Activated naive CD4-positive, alpha-beta T cell treated with Interleukin-2 at 50 U/mL for 16 hours (primary cell): ENCODE results near the gene PAX5.

Experiments
- DNase-seq: peaks from one replicate; pipeline ENCODE4 v3.0.0-alpha.2; 2020

The PAX5 gene

GRCh38 chr9:36950389-36950788 lies 83.7 kb downstream of the PAX5 start:
- no peak for DNase-seq

DNA sequence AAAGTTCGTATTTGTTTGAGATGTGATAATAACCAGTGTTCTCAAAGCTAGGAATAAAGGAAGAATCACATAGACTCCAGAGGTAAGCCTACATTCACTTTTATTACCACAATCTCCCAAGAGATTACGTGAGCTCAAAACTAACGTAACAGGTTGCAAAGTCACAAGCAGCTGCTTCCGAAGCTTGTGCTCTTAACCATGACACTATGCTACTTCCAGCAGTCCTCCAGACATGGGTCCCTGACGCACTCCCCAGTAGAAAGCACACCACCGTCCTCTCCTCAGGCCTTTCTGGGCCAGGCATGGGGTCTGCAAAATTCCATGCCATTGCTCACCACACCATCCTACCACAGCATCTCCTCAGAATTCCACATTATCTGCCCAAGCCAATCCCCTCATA lies 84.6 kb downstream of the PAX5 start:
- no peak for DNase-seq

- no peak for DNase-seq
Measured at GRCh38 chr9:36948051-36948450, 86.0 kb downstream of the PAX5 start.

DNA sequence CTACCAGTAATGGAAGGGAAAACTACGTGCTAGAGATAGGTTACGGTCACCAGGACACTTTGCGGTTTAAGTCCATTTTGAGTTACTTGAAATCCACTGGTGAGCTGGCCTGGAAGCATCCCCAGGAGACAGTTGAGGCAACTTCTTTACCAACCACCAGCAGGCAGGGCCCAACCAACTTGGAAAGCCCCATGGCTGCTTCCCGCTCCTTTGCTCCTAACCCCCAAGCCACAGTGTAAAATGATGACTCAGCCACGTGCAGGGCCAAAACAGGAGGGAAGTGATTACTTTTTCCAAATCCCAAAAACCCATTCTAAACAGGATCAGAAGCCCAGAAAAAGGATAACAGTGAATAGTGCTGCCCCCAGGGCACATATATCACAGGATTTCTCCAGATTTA lies 87.4 kb downstream of the PAX5 start:
- no peak for DNase-seq

DNA sequence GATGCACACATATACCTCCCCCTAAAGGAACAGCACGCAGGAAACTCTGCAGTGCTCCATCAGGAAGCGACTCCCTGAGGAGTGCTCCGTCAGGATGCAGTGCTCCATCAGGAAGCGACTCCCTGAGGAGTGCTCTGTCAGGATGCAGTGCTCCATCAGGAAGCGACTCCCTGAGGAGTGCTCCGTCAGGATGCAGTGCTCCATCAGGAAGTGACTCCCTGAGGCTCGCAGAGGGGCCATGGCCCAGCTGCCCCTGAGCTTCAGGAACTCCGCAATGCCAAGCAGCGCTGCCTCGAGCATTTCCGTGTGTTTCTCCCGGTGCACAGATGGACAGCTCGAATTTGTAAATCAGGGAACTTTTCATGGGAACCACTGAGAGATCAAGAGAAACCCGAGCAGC lies 88.1 kb downstream of the PAX5 start:
- DNase-seq, result no peak

GRCh38 chr9:36942891-36943290 lies 91.2 kb downstream of the PAX5 start:
- no peak for DNase-seq

GRCh38 chr9:36941441-36941840 lies 92.6 kb downstream of the PAX5 start:
- no peak for DNase-seq

- no peak for DNase-seq
Measured at GRCh38 chr9:36940881-36941280, 93.2 kb downstream of the PAX5 start.

- no peak for DNase-seq
Measured at GRCh38 chr9:36940500-36940853, 93.6 kb downstream of the PAX5 start.

GRCh38 chr9:36939655-36940499 lies 94.2 kb downstream of the PAX5 start:
- no peak for DNase-seq

GRCh38 chr9:36939214-36939613 lies 94.9 kb downstream of the PAX5 start:
- DNase-seq, result no peak

GRCh38 chr9:36938617-36939016 lies 95.5 kb downstream of the PAX5 start:
- no peak for DNase-seq

DNA sequence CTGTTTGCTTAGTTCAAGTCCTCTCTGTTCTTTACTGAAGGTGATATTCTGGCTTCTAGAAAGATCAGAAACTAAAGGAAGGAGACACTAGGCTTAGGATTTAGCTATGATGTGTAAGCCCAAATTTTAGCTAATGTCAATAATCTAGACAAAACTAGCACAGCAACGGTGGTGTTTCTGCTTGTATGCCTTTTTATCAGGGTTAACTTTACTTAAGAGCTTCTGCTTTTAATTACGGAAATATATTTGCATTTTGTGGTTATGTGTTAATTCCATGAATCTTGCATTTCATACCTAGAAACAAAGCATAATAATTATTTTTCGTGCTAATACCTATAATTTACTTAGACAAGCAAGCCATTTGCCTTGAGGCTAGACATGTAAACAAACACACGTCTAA lies 96.1 kb downstream of the PAX5 start:
- no peak for DNase-seq

GRCh38 chr9:36937346-36937745 lies 96.7 kb downstream of the PAX5 start:
- DNase-seq, result no peak

DNA sequence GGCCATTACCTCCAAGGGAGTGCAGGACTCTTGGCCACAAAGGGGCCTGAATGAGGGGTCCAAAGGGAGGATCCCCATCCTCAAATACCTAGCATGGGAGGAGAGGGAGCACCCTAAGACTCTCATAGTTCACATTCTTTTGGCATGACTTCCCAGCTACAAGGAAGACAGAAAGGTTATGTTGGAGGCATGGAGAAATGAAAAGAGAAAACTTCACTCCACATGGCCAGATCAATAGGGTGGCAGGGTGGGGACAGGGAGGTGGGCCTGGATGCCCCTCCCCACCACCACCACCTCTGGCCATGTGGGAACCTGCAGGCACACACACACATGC lies 97.6 kb downstream of the PAX5 start:
- DNase-seq, result no peak

DNA sequence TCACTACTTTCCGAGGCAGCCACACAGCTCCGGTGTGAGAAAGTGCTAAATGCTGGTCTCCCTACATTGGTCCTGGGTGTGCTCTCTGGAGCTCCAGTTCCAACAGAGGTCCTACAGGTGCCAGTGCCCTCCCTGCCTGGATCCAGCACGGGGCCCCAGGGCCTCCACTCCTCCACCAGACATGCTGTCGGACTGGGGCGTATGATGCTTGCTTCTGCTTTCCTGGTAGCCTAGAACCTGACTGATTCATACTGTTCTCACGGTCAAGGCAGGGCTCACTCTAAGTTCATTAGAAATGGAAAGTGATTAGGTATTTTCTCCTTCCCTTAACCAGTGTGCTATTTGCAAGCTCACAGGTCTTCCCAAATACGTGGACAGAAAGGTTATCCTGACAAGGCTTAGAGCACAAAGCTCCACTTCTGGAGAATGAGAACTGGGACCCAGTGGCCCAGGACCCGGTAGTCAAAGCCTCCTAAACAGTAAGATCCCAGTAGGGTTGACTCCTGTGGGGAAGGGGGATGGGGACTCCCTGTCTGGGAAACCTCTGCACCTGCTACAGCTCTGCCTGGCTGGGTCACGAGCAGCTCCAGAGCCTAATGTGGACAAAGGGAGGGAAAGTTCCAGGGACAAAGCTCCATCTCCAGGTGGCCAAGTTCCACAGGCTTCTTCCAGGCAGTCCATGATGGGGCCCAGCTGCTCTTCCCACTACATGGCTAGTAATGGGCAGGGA lies 98.1 kb downstream of the PAX5 start:
- no peak for DNase-seq

- DNase-seq, result no peak
Measured at GRCh38 chr9:36935332-36935731, 98.7 kb downstream of the PAX5 start.

DNA sequence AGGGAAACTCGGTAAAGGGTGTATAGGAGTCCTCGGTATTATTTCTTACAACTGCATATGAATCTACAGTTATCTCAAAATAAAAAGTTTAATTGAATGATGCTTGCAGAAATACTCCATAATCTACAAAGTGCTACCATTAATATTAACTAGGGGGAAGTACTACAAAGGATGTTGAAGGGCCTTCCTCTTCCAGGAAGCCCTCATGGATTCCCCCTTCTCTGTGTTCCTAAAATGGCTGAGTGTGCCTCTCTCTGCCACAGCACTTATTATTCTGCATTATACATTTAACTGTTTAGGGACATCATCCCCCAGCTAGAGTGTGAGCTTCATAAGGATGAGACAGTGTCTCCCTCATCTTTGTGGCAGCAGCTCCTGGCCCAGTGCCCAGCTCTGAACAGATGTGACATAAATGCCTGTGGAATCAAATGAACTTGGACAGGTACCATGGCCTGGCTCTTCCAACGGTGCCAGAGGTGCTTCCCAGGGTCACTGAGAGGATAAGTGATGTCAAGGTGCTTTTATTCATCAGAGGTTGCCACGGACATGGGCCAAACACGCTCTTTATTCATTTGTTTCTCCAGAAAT lies 99.5 kb downstream of the PAX5 start:
- no peak for DNase-seq

- no peak for DNase-seq
Measured at GRCh38 chr9:36933676-36934215, 100.3 kb downstream of the PAX5 start.

DNA sequence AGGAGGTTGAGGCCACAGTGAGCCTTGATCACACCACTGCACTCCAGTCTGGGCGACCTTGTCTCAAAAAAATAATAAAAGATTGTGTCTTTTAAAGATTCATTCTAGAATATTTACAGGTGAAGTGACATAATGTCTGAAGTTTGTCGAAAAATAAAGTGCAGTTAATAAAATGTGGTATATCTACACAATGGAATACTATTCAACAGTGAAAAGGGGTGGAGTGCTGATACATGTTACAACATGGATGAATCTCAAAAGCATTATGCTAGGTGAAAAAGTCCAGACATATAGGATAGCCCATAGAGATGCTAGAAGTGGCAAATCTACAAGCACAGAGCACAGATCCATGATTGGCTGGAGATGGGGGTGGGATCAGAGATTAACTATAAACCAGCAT lies 101.9 kb downstream of the PAX5 start:
- DNase-seq, result no peak

DNA sequence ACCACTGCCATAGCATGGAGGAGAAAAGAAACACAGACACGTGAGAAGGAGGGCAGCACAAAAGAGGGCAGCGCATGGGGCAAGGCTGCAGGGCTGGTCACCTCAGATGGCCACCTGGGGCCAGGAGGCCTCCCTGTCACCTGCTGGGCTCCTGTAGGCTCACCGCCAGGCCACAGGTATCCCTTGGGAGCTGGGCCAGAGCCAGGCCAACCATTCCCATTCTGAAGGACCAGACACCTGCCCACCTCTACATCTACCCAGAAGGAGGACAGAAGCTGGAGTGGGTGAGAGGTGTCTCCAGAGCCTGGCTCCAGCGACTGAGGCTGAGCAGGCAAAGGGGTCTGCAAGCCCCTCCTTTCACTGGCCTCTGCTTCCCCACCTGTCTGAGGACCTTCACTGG lies 103.1 kb downstream of the PAX5 start:
- no peak for DNase-seq

DNA sequence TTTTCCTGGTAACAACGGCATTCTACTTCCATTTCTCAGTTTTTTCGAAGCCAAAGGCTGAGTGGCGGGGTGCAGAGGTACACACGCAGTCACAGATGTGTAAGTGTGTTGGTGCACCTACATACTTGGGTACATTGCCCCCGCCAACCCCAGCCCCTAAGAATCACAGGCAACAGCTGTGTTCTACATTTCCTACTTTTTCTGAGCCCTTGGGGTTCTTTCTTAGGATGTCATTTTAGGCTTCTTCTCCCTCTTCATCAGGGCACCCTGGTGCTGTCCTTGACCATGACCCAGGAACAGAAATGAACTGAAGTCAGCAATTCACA lies 104.8 kb downstream of the PAX5 start:
- DNase-seq, result no peak

GRCh38 chr9:36928670-36929349 lies 105.3 kb downstream of the PAX5 start:
- DNase-seq, result no peak

- DNase-seq, result no peak
Measured at GRCh38 chr9:36928210-36928609, 105.9 kb downstream of the PAX5 start.
